HG02798 (cell line): ENCODE data around the gene SKAP2.

Experiments used
- ATAC-seq: cut with Tn5 transposase; IDR thresholded peaks from one replicate; pipeline ENCODE4 v1.9.1; 2021; ENCODE audit warnings: mild to moderate bottlenecking; ENCODE audit not compliant: unreplicated experiment, poor library complexity

Gene SKAP2

DNA sequence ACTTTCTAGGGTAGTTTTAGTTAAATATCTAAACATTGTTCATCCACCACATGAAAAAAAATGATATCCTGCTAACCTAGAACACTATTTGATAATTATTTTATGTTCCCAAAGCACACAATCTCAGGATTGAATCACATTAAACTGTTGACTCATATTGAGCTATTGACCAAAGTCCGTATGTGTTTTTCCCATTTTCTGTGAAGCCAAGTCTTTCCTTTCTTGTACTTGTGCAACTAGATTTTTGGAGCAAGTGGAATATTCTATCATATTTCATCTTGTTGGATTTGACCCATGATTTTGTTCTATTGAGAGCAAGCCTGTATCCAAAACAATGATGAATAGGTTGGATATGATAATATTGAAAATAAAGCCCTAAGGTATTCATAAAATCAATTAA is 164.6 kb downstream of the SKAP2 start:
- ATAC-seq, result no peak

DNA sequence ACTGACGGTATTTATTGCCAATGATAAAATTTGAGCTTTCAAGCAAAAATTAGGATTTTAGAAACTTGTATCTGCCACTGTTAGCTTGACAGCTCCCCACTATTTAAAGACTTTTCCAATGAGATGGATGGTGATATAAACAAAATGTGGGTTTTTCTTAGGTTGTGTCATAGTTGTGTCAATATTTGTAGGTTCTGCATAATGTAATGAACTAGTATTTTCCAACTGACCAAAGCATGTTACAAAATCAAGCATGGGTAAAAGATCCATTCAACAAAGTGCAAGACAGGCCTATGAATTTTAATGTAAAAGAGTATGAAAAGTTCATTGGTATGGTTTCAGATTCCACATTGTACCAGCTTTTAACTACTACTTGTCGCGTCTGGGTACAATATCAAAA is 165.6 kb downstream of the SKAP2 start:
- no peak for ATAC-seq

DNA sequence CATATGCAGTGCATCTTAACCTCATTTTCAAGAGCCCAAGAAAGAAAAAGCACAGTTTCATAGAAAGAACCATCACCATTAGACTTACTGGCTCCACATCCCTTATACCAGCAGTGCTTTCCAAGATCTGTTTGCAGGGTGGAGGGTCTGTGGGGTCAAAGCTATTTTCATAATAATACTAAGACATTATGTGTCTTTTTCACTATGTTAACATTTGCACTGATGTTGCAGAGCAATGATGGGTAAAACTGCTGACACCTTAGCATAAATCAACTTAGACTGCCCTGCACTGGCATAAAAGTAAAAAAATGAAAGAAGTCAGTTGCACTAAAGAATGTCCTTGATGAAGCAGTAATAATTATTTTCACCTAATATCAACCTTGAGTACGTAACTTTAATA is 166.2 kb downstream of the SKAP2 start:
- ATAC-seq, result no peak

DNA sequence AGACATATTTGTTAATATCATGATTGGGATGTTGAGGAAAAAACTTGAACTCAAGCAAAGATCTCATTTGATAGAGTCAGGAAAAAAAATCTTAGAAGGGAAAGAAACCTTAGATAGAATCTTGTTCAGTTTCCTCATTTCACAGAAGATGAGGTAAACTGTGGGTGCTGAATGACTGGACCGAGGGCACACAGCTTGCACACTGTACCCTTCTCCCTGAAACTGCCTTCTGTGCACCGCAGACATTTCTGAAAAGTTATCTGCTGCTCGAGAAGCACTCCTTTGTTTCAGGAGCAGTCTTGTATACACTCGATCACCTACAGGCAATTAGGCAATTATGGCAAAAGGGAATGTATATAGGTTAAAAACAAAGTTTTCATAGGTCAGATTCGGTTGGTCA is 167.4 kb downstream of the SKAP2 start:
- no peak for ATAC-seq

DNA sequence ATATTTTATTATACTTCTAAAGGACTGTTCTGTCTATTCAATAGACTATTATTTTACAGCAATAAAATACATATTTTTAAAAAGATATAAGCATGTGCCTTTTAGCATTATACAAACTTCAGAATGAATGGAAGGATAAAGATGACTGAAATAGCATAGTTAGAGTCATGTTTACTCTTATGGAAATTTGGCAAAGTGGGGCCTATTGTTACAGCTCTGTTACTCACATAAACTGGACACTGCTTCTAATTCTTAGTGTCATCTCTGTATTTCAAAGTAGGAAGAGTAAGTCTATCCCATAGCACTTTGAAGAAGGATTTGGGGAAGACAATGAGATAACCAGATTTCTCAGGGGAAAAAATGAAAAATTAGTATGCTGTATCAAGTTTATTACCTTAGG is 168.2 kb downstream of the SKAP2 start:
- no peak for ATAC-seq

DNA sequence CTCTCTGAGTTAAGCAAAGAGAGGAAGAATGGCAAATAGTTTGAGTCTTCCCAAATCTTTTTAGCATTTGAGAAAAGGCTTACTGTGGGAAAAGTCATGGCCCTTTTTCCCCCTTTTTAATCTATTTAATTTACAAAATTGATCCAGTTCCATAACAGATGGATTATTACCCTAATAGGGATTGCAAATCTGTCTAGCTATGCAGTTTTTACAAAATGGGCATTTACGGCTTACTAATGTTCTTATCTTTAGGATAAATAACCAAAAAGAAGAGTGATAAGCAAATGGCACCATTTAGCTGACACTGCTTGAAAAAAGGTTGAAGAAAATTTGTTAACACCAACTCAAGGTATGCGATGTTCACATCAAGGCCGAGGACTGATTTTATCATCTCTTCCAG is 169.7 kb downstream of the SKAP2 start:
- ATAC-seq, result no peak

DNA sequence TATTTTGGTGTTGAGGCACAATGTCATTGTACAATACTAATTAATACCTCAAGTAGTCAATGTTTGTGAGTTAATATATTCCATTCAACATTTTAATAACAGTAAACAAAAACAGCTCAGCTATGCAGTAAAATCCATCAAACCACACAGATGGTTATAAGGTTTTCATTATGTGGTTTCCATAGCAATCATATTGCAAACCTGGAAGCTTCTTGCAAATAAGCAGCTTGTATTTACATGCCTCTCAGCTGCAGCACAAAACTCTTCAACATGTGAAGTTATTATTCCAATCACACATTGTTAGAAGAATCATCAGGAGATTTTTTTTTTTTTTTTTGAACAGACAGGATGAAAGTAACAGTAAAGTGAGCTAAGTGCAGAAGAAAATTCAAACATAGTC is 170.2 kb downstream of the SKAP2 start:
- no peak for ATAC-seq

DNA sequence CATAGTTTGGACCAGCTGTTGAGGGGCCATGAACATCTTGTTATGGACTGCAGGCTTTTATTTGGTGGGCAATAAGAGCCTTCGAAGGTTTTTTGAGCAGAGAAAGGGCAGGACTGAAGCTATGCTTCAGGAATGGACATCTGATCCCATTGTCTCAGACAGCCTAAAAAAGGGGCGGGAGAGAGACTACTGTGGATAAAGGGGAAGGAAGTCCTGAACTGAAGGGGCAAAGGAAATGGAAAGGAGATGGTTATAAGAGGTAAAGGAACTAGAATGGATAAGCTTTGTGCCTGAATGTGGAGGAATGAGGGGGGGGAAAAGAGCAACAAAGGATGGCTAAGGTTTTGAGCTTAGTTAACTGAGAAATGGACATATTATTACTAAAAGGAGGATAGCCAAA is 172.5 kb downstream of the SKAP2 start:
- no peak for ATAC-seq

DNA sequence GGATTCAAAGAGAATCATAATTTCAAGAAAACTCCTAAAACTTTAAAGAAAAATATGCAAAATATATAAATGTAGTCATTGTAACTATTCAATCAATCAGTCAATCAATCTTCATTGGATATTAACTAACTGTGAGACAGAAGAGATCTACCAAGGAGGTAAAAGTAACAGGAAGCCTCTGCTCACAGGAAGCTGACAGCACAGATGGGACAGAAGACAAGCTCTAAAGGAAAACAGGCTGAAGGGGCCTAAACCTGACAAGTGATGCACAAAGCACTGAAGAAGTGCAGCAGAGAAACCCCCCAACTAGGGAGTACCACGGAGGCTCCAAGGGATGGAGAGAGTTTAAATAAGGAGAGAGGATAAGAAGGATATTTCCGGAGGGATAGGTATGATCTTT is 173.0 kb downstream of the SKAP2 start:
- ATAC-seq, result no peak

DNA sequence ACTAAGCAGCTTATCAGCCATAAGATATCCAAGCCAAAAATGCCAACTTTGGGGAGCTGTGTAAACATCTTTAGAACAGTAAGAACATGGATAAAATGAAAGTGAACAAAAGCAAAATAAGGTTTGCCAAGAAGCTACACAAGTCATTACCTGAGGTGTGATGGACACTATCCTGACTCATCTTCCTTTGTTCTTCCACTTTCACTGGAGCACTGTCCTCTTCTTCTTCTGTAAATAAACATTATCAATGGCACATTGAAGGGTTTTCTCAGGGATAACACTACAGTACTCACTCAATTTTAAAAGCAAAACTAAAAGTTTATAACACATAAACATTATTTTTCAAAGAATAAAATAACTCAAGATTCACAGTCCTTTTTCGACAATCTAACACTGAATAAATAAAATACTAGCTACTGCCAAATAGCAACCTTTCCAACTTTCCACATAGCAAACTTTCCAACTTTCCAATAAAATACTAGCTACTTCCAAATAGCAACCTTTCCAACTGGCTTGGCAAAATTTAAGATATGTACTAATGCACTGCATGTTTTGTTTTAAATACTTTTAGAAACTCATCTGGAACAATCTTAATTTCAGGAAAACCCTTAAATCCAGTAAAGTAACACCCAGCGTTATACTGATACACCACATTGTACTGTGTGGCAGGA is 174.1 kb downstream of the SKAP2 start:
- ATAC-seq, result no peak

DNA sequence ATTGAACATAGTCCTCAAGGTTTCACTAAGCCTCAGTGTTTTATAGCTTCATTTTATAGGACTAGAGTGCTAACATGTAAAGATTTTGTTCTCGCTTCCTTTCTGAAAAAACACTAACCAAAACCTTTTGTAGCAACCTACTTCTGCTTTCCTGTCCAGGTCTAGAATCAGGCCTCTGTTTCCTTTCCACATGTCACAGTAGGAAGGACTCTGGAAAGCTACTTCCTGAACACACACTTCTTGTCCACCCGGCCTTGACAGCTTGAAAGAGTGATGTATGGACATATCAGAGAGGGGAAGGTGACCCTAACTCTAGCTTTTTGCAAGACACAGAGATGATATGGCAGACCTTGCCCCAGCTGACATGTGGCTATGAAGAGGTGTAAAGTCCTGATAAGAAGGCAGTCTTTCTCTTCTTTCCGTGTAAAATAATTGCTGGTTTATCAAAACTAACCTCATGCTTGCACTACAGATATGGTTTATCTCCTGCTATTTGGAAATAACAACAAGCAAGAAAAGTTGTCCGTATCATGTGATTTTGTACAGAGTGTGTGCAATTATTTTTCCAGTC is 175.4 kb downstream of the SKAP2 start:
- ATAC-seq, result peak; percentile 70

DNA sequence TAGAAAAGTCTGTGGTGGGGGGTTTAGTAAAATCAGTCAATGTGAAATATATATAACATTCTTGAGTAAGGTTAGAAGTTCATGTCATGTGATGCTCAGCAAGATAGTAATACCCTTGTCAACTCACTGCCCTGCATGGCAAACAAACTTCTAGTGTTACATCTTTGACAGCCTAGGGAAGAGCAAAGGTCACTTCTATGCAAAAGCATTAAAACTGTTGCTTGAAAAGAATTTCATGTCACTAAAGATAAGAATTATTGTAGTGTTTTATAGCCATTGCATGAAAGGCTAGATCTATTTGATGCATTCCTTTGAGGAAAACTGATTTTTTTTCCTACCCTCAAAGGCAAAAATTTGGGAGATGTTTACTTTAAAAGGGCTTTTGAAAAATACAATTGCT is 176.0 kb downstream of the SKAP2 start:
- no peak for ATAC-seq

DNA sequence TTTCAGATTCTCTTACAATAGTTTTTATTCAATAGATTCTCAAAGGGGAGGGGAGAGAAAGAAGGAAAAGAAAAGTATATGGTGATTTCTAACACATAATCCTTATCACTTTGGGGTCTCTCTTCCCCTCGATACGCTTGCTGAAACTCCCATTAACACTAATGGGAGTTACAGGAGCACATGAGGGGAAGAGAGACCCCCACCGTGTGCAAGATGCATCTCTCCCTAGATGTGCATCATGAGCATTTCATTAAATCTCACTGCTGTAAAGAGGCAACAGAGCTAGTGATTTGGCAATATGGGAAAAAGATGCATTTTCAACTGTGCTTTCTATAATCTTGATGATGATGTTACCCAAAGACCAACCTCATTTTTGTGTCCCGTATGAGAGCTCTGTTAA is 177.4 kb downstream of the SKAP2 start:
- no peak for ATAC-seq

DNA sequence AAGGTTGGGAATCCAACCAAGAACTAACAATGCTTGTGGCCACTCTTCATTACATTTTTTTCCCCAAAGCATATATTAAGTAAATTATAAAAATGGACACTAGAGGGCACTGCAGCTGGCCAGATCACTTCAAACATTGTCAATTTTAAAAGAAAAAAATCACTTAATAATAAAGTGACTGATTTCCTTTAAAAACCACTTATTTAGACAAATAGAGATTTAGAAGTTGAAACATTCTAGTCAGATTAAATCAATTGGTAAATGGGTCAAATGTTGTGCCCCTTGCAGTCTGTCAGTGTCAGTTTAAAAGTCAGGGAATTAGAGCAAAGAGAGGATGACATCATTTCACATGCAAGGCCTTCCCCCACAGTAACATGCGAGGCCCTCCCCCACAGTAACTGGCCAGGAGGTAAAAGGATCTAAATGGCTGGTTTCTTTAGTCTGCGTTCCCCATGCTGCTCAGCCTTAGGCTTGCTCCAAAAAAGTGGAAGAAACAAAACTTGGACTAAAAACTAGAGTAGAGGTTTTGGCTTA is 177.9 kb downstream of the SKAP2 start:
- no peak for ATAC-seq

DNA sequence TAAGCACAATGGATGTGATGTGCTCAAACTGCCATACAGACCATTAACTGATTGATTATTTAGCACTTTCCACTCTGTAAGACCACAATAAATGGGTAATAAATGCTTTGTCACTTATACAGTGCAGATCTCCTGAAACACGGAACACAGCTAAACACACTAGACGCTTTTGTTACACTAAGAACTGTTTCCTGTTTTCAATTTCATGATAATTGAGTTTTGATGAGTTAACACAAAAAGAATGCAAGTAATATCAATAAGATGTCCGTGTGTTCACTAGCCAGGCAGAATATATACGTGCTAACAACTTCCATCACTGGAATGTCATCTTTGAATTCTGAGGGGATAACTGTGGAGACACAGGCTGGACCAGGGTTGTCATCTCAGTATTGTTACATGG is 178.8 kb downstream of the SKAP2 start:
- no peak for ATAC-seq

DNA sequence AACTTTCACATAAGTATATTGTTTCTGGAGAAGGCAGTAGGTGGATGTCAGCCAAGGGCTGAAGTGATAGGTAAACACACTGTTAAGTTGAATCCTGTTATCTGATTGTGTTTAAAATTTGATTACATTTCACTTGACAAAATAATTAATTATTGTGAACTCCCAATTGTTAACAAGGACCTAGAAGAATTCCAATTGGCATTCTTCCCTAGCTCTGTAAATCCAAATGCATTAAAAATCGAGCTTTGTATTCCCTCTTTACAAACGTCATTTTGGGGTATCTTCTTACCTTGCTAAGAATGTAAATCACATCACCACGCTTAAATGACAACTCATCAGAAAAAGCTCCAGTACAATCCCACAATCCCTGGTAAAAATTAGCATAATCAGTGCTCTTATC is 179.9 kb downstream of the SKAP2 start:
- no peak for ATAC-seq

DNA sequence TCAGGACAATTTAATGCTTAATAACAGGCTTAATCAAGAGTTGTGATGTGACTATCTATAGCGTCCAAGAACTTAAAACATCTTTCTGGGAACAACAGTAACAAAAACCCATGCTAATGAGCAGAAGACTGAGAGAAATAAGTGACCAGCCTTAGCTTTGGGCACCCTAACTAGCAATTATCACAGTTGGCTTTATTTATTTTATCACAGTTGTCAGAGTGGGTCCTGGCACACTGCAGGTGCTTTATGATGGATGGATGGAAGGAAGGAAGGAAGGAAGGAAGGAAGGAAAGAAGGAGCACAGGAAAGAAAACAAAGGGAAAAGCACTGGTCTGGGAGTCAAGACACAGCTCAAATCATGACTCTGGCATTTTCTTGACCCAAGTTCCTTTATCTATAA is 181.1 kb downstream of the SKAP2 start:
- ATAC-seq, result no peak

DNA sequence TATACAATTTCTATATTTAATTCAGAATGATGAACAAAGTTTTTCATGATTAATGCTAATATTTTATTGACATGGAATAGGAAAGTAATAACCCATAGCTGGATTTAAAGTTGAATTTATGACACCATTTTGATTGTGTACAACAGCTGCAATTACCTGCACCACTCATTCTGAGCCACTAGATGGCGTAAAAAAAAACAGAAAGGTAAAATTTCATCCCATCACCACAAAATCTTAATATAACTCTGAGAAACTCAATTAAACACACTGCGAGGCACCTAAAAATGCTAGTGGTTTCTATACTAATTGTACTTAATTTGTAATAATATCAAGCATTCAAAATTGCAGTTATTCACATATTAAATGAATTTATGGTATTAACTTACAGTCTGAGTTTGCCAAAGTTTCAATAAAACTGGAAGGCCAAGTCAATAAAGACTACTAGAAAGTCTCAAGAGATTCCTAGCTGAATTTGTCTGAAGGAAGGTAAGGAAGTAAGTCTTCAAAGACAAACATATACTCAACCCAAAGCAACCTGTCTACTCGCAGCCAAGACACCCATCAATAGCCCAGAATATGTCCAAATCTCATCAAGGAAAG is 182.5 kb downstream of the SKAP2 start:
- no peak for ATAC-seq

DNA sequence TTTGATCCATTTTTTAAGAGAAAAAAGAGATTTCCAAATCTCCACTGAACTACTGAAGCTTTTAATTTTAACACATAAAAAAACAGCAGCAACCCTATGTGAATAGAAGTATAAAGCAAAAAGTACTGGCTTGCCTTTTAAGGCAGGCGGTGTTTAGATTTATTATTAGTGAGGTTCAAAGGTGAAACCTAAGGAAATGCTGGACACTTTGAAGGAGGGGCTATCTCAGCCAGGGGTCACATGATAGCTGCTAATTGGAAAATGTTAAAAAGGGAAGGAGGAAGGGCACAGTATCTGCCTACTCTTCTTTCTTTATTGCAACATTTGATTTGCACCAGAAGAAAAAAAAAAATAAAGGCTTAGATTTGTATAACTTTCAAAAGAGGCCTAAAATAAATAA is 183.8 kb downstream of the SKAP2 start:
- no peak for ATAC-seq

DNA sequence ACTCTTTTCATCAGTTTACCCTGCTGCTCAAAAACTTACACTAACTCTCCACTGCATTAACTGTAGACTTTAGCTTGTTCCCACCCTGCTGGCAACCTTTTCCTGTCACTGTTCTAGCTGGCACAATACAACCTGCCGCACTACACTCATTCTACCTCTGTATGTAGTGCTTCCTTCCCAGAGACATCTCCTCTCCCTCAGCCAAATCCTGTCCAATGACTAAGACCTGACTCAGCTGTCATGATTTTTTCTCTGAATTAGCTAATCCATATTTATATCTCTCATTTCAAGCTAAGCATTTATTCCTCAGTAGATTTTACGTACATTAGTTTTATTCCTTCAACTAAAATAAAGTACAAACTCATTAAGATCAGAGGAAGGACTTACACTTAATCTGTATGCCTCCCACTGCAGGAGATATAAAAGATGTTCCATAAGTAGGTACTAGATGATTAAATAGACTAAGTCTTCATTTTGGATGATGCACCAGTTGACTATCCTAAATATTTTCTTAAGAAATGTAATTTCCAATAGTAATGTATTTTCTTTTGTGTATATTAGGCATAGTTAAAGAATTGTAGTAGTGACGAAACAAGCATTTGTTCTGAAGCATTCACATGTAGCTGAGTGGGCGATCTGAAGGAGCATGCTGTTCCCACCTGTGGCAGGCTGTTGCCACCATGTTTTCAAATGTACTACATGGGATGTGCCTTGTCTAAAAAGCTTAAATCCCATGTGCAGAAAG is 189.1 kb downstream of the SKAP2 start:
- no peak for ATAC-seq

DNA sequence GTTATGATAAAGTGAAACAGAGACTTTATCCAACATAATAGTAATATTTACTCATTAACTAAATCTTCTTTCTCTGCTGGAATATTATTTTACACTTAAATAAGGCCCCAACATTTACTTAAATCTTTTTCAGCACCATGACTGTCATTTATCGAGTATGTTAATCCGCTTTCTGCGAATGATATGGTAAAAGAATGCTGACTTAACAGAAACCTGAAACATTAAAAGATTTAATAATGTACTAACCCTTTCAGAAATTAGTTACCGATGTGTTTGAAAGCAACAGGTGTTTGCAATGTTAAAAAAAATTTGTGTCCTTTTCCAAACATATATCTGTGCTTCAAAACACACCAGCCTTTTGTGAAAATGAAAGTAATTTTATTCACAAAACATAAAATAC is 190.5 kb downstream of the SKAP2 start:
- no peak for ATAC-seq
